Panc1 (cell line): ENCODE measurements around the gene EIF3F.

Source experiments
- CTCF ChIP-seq: fragments of 450-650 bp; IDR thresholded peaks from 2 replicates; pipeline ENCODE4 v1.5.1; 2017; ENCODE audit warnings: mild to moderate bottlenecking
- TCF7L2 ChIP-seq: IDR thresholded peaks from 2 replicates; pipeline ENCODE4 v1.6.1; 2011; ENCODE audit warnings: mild to moderate bottlenecking, low read depth, low read length, inconsistent platforms
- TF ChIP-seq, protein P1 (sequence below), 2 experiments: IDR thresholded peaks; 2 replicates each; pipeline ENCODE4 v1.6.1; 2011 to 2012; ENCODE audit warnings: low read depth in 2 of 2, control low read depth in 1 of 2, low read length in 1 of 2, mild to moderate bottlenecking in 1 of 2, moderate library complexity in 1 of 2; ENCODE audit not compliant: insufficient read depth in 1 of 2

GRCh38 chr11:8028766-8029165 lies 41.6 kb downstream of the EIF3F start:
- TF ChIP-seq TCF7L2, result no peak
- no peak for TF ChIP-seq CTCF
- TF ChIP-seq, protein P1, sequence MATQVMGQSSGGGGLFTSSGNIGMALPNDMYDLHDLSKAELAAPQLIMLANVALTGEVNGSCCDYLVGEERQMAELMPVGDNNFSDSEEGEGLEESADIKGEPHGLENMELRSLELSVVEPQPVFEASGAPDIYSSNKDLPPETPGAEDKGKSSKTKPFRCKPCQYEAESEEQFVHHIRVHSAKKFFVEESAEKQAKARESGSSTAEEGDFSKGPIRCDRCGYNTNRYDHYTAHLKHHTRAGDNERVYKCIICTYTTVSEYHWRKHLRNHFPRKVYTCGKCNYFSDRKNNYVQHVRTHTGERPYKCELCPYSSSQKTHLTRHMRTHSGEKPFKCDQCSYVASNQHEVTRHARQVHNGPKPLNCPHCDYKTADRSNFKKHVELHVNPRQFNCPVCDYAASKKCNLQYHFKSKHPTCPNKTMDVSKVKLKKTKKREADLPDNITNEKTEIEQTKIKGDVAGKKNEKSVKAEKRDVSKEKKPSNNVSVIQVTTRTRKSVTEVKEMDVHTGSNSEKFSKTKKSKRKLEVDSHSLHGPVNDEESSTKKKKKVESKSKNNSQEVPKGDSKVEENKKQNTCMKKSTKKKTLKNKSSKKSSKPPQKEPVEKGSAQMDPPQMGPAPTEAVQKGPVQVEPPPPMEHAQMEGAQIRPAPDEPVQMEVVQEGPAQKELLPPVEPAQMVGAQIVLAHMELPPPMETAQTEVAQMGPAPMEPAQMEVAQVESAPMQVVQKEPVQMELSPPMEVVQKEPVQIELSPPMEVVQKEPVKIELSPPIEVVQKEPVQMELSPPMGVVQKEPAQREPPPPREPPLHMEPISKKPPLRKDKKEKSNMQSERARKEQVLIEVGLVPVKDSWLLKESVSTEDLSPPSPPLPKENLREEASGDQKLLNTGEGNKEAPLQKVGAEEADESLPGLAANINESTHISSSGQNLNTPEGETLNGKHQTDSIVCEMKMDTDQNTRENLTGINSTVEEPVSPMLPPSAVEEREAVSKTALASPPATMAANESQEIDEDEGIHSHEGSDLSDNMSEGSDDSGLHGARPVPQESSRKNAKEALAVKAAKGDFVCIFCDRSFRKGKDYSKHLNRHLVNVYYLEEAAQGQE (IDR thresholded peaks at IDR 0.05; ENCODE audit: insufficient read depth in 1 of 2, low read depth in 2 of 2, low read length in 1 of 2), result no peak
